Cardiac muscle cell (in vitro differentiated cells and primary cell): Measurements from ENCODE around the gene PTGFRN. TPM values are rescaled to one million over a fixed set of nuclear protein-coding genes. Genes with fewer than 3 reads are reported as not detected.
"Not testable (repeated sequence)": the region's sequence is repeated elsewhere in the genome, so short reads cannot be mapped to it uniquely, and the experiment has no call there.

Source experiments
- DNase-seq, 2 donors: peaks; one replicate each; pipeline versions ENCODE4 v3.0.0 to v3.0.0-alpha.2; 2010 to 2017; ENCODE audit warnings: low read depth in 1 of 2, low spot score in 1 of 2
- H3K27ac ChIP-seq: fragments of 200-600 bp; sonication (generic); 2 replicates; pipeline ENCODE4 v1.5.1; 2016
- H3K27me3 ChIP-seq: fragments of 200-600 bp; sonication (generic); 2 replicates; pipeline ENCODE4 v1.6.0; 2016; ENCODE audit warnings: control low read depth
- H3K36me3 ChIP-seq: fragments of 200-600 bp; sonication (generic); 2 replicates; pipeline ENCODE4 v1.5.1; 2016; ENCODE audit warnings: control low read depth
- H3K4me1 ChIP-seq: fragments of 200-600 bp; sonication (generic); 2 replicates; pipeline ENCODE4 v1.8.1; 2017; ENCODE audit warnings: low read depth, mild to moderate bottlenecking, mixed run types
- H3K4me3 ChIP-seq: fragments of 200-600 bp; sonication (generic); 2 replicates; pipeline ENCODE4 v1.5.1; 2016; ENCODE audit warnings: mild to moderate bottlenecking
- H3K9me3 ChIP-seq: fragments of 200-600 bp; sonication (generic); 2 replicates; pipeline ENCODE4 v1.5.1; 2017; ENCODE audit warnings: low read depth, mild to moderate bottlenecking, control low read depth
- polyA plus RNA-seq: library from polyadenylated mRNA; unstranded; fragments of >200 nt; fragmentation: Nextera tagmentation; extraction: Ambion mirVana; gene quantifications from 2 replicates; pipeline ENCODE4 v1.2.1, GENCODE V29; 2016
- total RNA-seq: library from RNA; depleted of rRNA; stranded (reverse); fragments of >200 nt; gene quantifications from 2 replicates; pipeline ENCODE4 v1.2.3, GENCODE V29; 2016
- TF ChIP-seq, protein P1 (sequence below): IDR thresholded peaks from 2 replicates; pipeline ENCODE4 v1.5.1; 2012; ENCODE audit warnings: low read depth, mild to moderate bottlenecking, low read length

The PTGFRN gene
- total and polyA plus RNA-seq, 2 experiments from 2014 or later: 47.5 to 72.4 TPM

- peaks cover 21% of the 10 kb centered on the region for H3K36me3 ChIP-seq
- H3K27me3 ChIP-seq: no peaks in the 10 kb centered on the region
- DNase-seq: no peak
- H3K27ac ChIP-seq: no peak overlapping the region
- no peak overlapping the region for H3K4me3 ChIP-seq
- no peaks in the 10 kb centered on the region for H3K9me3 ChIP-seq
- no peaks in the 10 kb centered on the region for H3K4me1 ChIP-seq
- TF ChIP-seq, protein P1, sequence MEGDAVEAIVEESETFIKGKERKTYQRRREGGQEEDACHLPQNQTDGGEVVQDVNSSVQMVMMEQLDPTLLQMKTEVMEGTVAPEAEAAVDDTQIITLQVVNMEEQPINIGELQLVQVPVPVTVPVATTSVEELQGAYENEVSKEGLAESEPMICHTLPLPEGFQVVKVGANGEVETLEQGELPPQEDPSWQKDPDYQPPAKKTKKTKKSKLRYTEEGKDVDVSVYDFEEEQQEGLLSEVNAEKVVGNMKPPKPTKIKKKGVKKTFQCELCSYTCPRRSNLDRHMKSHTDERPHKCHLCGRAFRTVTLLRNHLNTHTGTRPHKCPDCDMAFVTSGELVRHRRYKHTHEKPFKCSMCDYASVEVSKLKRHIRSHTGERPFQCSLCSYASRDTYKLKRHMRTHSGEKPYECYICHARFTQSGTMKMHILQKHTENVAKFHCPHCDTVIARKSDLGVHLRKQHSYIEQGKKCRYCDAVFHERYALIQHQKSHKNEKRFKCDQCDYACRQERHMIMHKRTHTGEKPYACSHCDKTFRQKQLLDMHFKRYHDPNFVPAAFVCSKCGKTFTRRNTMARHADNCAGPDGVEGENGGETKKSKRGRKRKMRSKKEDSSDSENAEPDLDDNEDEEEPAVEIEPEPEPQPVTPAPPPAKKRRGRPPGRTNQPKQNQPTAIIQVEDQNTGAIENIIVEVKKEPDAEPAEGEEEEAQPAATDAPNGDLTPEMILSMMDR: no peak
These were observed 59.0 kb downstream of the PTGFRN start for GRCh38 chr1:116968724-116969123.

DNA sequence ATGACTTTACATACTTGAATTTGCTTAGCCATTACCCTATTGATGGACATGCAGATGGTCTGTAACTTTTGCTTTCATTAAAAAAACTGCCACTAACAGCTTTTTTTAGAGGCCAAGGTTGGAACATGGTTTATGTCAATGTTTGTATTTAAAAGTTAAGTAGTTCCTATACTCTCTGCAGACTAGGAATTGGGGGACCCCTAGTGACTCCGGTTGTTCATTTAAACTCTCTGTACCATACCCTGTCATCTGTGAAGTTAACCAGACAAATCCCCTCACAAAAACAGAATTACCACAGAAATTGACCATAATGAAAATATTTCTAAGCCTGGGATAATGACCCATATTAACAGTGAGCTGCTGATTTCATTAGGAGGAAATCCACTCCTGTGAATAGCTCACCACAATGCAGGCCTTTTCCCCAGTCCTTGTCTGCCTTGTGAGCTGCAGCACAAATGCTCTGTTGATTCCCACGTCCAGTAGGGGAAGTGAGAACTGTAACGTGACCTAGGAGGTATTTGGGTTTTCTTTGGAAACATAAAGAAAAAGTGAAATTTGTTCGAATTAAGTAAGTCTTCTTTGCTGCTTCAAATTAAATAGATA, 61.6 kb downstream of the PTGFRN start:
- H3K9me3 ChIP-seq: no peaks in the 10 kb centered on the region
- no peaks in the 10 kb centered on the region for H3K4me1 ChIP-seq
- TF ChIP-seq, protein P1: no peak
- no peak overlapping the region for H3K27ac ChIP-seq
- H3K36me3 ChIP-seq: peaks cover 29% of the 10 kb centered on the region
- H3K27me3 ChIP-seq: no peaks in the 10 kb centered on the region
- no peak for DNase-seq
- no peak overlapping the region for H3K4me3 ChIP-seq

DNA sequence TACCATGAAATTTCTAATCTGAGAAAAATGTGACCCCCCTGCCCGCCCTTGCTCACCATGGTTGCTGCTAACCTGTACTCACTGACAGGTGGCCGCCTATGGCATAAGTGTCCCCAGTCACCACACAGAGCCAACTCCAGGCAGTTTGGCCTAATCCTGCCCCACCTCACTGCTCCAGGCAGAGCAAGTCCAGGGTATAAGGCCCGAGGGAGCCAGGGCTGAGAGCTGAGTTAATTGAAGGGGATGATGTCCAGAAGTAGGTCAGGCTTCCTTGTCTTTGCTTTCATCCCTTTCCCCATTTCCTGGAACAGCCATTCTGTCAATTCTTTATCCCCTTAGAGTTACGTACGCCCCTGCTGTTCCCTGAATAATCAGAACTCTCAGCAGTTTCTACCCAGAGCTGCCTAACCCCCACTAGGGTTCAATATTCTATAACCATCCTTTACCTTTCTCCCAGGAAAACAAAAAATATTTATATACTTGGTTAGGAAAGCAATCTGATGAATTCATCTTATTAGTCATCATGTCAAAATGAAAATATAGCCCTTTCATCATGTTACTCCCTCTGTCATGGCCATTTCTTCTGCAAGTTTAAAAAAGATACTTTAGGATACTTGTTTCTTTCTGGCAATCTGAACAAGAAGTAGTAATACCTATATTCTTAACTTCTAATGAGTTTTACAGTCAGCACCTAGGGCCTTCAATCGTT, 62.4 kb downstream of the PTGFRN start:
- Histone ChIP-seq H3K4me3 (no peak overlapping the region), H3K27me3 (no peaks in the 10 kb centered on the region), H3K4me1 (no peaks in the 10 kb centered on the region), H3K36me3 (peaks cover 28% of the 10 kb centered on the region), H3K9me3 (no peaks in the 10 kb centered on the region), H3K27ac (no peak overlapping the region)
- TF ChIP-seq, protein P1: no peak
- no peak for DNase-seq

DNA sequence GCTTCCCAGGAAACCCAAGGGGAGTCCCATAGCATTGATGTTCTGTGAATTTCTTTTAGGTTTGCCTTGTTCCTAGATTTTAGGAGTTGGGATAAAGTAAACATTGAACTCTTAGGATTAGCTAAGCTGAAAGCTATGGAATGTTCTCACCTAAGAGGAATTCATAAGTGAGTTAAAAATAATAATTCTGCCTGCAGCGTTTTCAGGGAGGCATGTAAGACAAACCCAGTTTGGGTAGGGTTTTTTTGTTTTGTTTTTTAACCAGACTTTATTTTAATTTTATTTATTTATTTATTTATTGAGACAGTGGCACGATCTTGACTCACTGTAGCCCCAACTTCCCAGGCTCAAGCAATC, 62.9 kb downstream of the PTGFRN start:
- Histone ChIP-seq H3K4me1 (no peaks in the 10 kb centered on the region), H3K9me3 (no peaks in the 10 kb centered on the region), H3K36me3 (peaks cover 23% of the 10 kb centered on the region), H3K4me3 (no peak overlapping the region), H3K27ac (no peak overlapping the region), H3K27me3 (no peaks in the 10 kb centered on the region)
- DNase-seq: no peak
- TF ChIP-seq, protein P1: no peak

GRCh38 chr1:116980309-116980708, 70.6 kb downstream of the PTGFRN start:
- H3K9me3 ChIP-seq, DNase-seq: not testable (repeated sequence)

DNA sequence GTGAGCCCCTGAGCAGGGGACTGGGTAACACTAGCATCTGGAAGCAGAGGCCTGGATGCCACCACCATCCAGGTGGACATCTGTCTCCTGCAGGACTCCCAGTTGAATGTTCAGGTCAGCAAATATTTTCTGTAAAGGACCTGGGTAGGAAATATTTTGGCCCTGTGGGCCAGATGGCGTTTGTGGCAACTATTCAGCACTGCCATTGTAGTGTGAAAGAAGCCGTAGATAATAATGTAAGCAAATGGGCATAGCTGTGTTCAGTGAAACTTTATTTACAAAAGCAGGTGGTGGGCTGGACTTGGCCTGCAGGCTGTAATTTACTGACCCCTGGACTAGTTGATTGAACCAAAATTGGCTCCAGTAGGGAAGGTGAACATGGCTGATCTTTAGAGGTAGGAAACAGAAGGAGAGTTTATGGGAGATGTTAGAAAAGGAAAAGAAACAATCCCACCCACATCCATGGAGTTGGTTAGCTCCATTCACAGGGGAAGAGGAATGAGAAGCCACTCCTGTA, 71.9 kb downstream of the PTGFRN start:
- TF ChIP-seq, protein P1: no peak
- H3K27ac ChIP-seq: no peak overlapping the region

More at GRCh38 chr1:116980309-116980708, 70.6 kb downstream of the PTGFRN start:
- not testable (repeated sequence) for H3K27ac ChIP-seq, H3K4me1 ChIP-seq, H3K36me3 ChIP-seq, H3K27me3 ChIP-seq, H3K4me3 ChIP-seq

More for the DNA sequence above, 71.9 kb downstream of the PTGFRN start:
- Histone ChIP-seq H3K4me1 (peaks cover 3% of the 10 kb centered on the region), H3K27me3 (no peaks in the 10 kb centered on the region), H3K4me3 (no peak overlapping the region), H3K9me3 (no peaks in the 10 kb centered on the region), H3K36me3 (no peaks in the 10 kb centered on the region)
- DNase-seq: no peak
